ENCODE data around the gene ANKAR. TPM values are rescaled to one million over a fixed set of nuclear protein-coding genes. Genes with fewer than 3 reads are reported as not detected.

ANKAR gene
- total RNA-seq, 1 donor from 2014 or later = 10.3 TPM

- TF ChIP-seq CTCF (IDR thresholded peaks at IDR 0.05; ENCODE audit: unreplicated experiment) = no peak
- no peak overlapping the region for H3K27ac Mint-ChIP-seq
- no peak for DNase-seq (ENCODE audit: low spot score, unreplicated experiment)
- H3K36me3 Mint-ChIP-seq (ENCODE audit: insufficient read depth) = peaks cover 1% of the 10 kb centered on the region
- H3K4me1 Mint-ChIP-seq (ENCODE audit: low read depth) = no peaks in the 10 kb centered on the region
- H3K9me3 Mint-ChIP-seq (ENCODE audit: low read depth) = peaks cover 19% of the 10 kb centered on the region
- no peaks in the 10 kb centered on the region for H3K27me3 Mint-ChIP-seq
- no peak overlapping the region for H3K4me3 Mint-ChIP-seq (ENCODE audit: low read depth)
Measured at GRCh38 chr2:189719571-189719970, 45.1 kb downstream of the ANKAR start.

GRCh38 chr2:189723192-189723591 lies 48.7 kb downstream of the ANKAR start:
- no peaks in the 10 kb centered on the region for H3K27me3 Mint-ChIP-seq
- no peak overlapping the region for H3K4me3 Mint-ChIP-seq (ENCODE audit: low read depth)
- TF ChIP-seq CTCF (IDR thresholded peaks at IDR 0.05; ENCODE audit: unreplicated experiment) = no peak
- DNase-seq (ENCODE audit: low spot score, unreplicated experiment) = no peak
- no peaks in the 10 kb centered on the region for H3K4me1 Mint-ChIP-seq (ENCODE audit: low read depth)
- no peak overlapping the region for H3K27ac Mint-ChIP-seq
- H3K9me3 Mint-ChIP-seq (ENCODE audit: low read depth) = peaks cover 2% of the 10 kb centered on the region
- no peaks in the 10 kb centered on the region for H3K36me3 Mint-ChIP-seq (ENCODE audit: insufficient read depth)

Other genes starting within 250 kb of the ANKAR start
- gene WDR75, start 233.2 kb upstream of the ANKAR start, total RNA-seq = 40.0 and 44.8 TPM in 2 replicates
- gene SLC40A1, start 93.9 kb upstream of the ANKAR start, total RNA-seq = 14.6 and 15.8 TPM in 2 replicates
- gene ASNSD1, start 13.2 kb upstream of the ANKAR start, total RNA-seq = 38.2 and 38.6 TPM in 2 replicates
- gene OSGEPL1, start 88.1 kb downstream of the ANKAR start, total RNA-seq = 12.1 and 12.8 TPM in 2 replicates
- 74.1 and 84.9 TPM in 2 replicates for gene ORMDL1, start 109.7 kb downstream of the ANKAR start, total RNA-seq
- gene PMS1, start 109.8 kb downstream of the ANKAR start, total RNA-seq = 63.6 and 72.4 TPM in 2 replicates

Data from progenitor cell of endocrine pancreas (in vitro differentiated cells).